ENCODE data around the gene PDE4B.
A peak's percentile ranks its signal among the peaks of the same experiment; 100 is the strongest.

PDE4B gene

GRCh38 chr1:66256629-66257572, 464.2 kb downstream of the PDE4B start:
- FAIRE-seq: peak; percentile 28
- DNase-seq (ENCODE audit: insufficient read length, low spot score): no peak
- TF ChIP-seq POLR2A (IDR thresholded peaks at IDR 0.05; ENCODE audit: low read depth, low read length): no peak
- no peak for TF ChIP-seq TAF1 (IDR thresholded peaks at IDR 0.05; ENCODE audit: low read depth, low read length)
- no peak for TF ChIP-seq PAX5 (IDR thresholded peaks at IDR 0.05; ENCODE audit: insufficient read depth, low read length, severe bottlenecking)
- no peak for TF ChIP-seq SPI1 (IDR thresholded peaks at IDR 0.05; ENCODE audit: low read depth, low read length)
- TF ChIP-seq POU2F2 (IDR thresholded peaks at IDR 0.05; ENCODE audit: low read depth, low read length): no peak
- no peak for TF ChIP-seq POLR2AphosphoS5 (IDR thresholded peaks at IDR 0.05; ENCODE audit: low read depth, low read length)

GRCh38 chr1:66258404-66259105, 465.9 kb downstream of the PDE4B start:
- TF ChIP-seq PAX5 (IDR thresholded peaks at IDR 0.05; ENCODE audit: insufficient read depth, low read length, severe bottlenecking): no peak
- no peak for TF ChIP-seq POLR2AphosphoS5 (IDR thresholded peaks at IDR 0.05; ENCODE audit: low read depth, low read length)
- TF ChIP-seq SPI1 (IDR thresholded peaks at IDR 0.05; ENCODE audit: low read depth, low read length): no peak
- FAIRE-seq (peak; percentile 35), DNase-seq (ENCODE audit: insufficient read length, low spot score) (no peak)

GRCh38 chr1:66261364-66261763, 468.7 kb downstream of the PDE4B start:
- no peak for FAIRE-seq
- TF ChIP-seq PAX5 (IDR thresholded peaks at IDR 0.05; ENCODE audit: insufficient read depth, low read length, severe bottlenecking) (no peak), TAF1 (IDR thresholded peaks at IDR 0.05; ENCODE audit: low read depth, low read length) (no peak), POLR2AphosphoS5 (IDR thresholded peaks at IDR 0.05; ENCODE audit: low read depth, low read length) (no peak), POU2F2 (IDR thresholded peaks at IDR 0.05; ENCODE audit: low read depth, low read length) (no peak), POLR2A (IDR thresholded peaks at IDR 0.05; ENCODE audit: low read depth, low read length) (no peak)
- no peak for DNase-seq (ENCODE audit: insufficient read length, low spot score)

GRCh38 chr1:66262208-66262963, 469.7 kb downstream of the PDE4B start:
- DNase-seq (ENCODE audit: insufficient read length, low spot score) (no peak), FAIRE-seq (no peak)
- TF ChIP-seq PAX5 (IDR thresholded peaks at IDR 0.05; ENCODE audit: insufficient read depth, low read length, severe bottlenecking): no peak
- TF ChIP-seq POLR2A (IDR thresholded peaks at IDR 0.05; ENCODE audit: low read depth, low read length): no peak

GRCh38 chr1:66265268-66265667, 472.6 kb downstream of the PDE4B start:
- TF ChIP-seq POLR2A (IDR thresholded peaks at IDR 0.05; ENCODE audit: low read depth, low read length) (no peak), POLR2AphosphoS5 (IDR thresholded peaks at IDR 0.05; ENCODE audit: low read depth, low read length) (no peak), PAX5 (IDR thresholded peaks at IDR 0.05; ENCODE audit: insufficient read depth, low read length, severe bottlenecking) (no peak), SPI1 (IDR thresholded peaks at IDR 0.05; ENCODE audit: low read depth, low read length) (no peak), TAF1 (IDR thresholded peaks at IDR 0.05; ENCODE audit: low read depth, low read length) (no peak), POU2F2 (IDR thresholded peaks at IDR 0.05; ENCODE audit: low read depth, low read length) (no peak)
- FAIRE-seq (no peak), DNase-seq (ENCODE audit: insufficient read length, low spot score) (no peak)

GRCh38 chr1:66265796-66266195, 473.1 kb downstream of the PDE4B start:
- FAIRE-seq (no peak), DNase-seq (ENCODE audit: insufficient read length, low spot score) (no peak)
- TF ChIP-seq POLR2AphosphoS5 (IDR thresholded peaks at IDR 0.05; ENCODE audit: low read depth, low read length) (no peak), POU2F2 (IDR thresholded peaks at IDR 0.05; ENCODE audit: low read depth, low read length) (no peak)

GRCh38 chr1:66266350-66266749, 473.7 kb downstream of the PDE4B start:
- DNase-seq (ENCODE audit: insufficient read length, low spot score) (no peak), FAIRE-seq (peak; percentile 23)
- no peak for TF ChIP-seq POLR2AphosphoS5 (IDR thresholded peaks at IDR 0.05; ENCODE audit: low read depth, low read length)
- no peak for TF ChIP-seq TAF1 (IDR thresholded peaks at IDR 0.05; ENCODE audit: low read depth, low read length)
- no peak for TF ChIP-seq POLR2A (IDR thresholded peaks at IDR 0.05; ENCODE audit: low read depth, low read length)
- TF ChIP-seq SPI1 (IDR thresholded peaks at IDR 0.05; ENCODE audit: low read depth, low read length): no peak
- no peak for TF ChIP-seq PAX5 (IDR thresholded peaks at IDR 0.05; ENCODE audit: insufficient read depth, low read length, severe bottlenecking)
- no peak for TF ChIP-seq POU2F2 (IDR thresholded peaks at IDR 0.05; ENCODE audit: low read depth, low read length)

- TF ChIP-seq POLR2AphosphoS5 (IDR thresholded peaks at IDR 0.05; ENCODE audit: low read depth, low read length) (no peak), SPI1 (IDR thresholded peaks at IDR 0.05; ENCODE audit: low read depth, low read length) (no peak), POU2F2 (IDR thresholded peaks at IDR 0.05; ENCODE audit: low read depth, low read length) (no peak), TAF1 (IDR thresholded peaks at IDR 0.05; ENCODE audit: low read depth, low read length) (no peak)
- no peak for FAIRE-seq
- DNase-seq (ENCODE audit: insufficient read length, low spot score): no peak
These were observed 474.1 kb downstream of the PDE4B start for GRCh38 chr1:66266756-66267155.

GRCh38 chr1:66267201-66267940, 474.7 kb downstream of the PDE4B start:
- FAIRE-seq (no peak), DNase-seq (ENCODE audit: insufficient read length, low spot score) (no peak)
- TF ChIP-seq SPI1 (IDR thresholded peaks at IDR 0.05; ENCODE audit: low read depth, low read length) (no peak), POLR2AphosphoS5 (IDR thresholded peaks at IDR 0.05; ENCODE audit: low read depth, low read length) (no peak), POLR2A (IDR thresholded peaks at IDR 0.05; ENCODE audit: low read depth, low read length) (no peak), POU2F2 (IDR thresholded peaks at IDR 0.05; ENCODE audit: low read depth, low read length) (no peak), PAX5 (IDR thresholded peaks at IDR 0.05; ENCODE audit: insufficient read depth, low read length, severe bottlenecking) (no peak), TAF1 (IDR thresholded peaks at IDR 0.05; ENCODE audit: low read depth, low read length) (no peak)
